ENCODE results near the gene MYO6. TPM values are rescaled to one million over a fixed set of nuclear protein-coding genes. Genes with fewer than 3 reads are reported as not detected.

MYO6 gene
- total RNA-seq, 1 donor from 2014 or later = 62.7 TPM

DNA sequence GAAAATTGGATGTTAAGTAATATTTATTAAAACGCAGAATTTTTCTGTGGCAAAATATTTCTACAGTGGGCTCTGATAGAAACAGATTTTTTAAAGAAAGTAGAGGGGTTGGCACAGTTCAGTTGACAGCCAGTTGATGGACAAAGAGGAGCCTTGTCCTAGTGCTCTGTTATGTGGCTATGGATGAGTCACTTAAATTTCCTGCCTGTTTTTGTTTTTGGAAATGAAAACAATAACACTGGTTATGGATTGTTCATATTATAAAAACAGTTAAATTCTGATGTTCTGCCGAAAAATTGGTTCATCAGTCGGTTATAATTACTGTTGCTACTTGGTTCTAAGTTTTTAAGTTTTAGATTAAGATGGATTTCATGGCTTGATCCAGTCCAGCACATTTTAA is 42.8 kb downstream of the MYO6 start:
- DNase-seq = no peak
- H3K27me3 ChIP-seq (ENCODE audit: low read depth) = no peaks in the 10 kb centered on the region
- H3K4me3 ChIP-seq = no peak overlapping the region
- ATAC-seq = no peak
- no peak for TF ChIP-seq CTCF (IDR thresholded peaks at IDR 0.05)
- intact Hi-C loops (cut with DNase I) = no loop called here
- H3K36me3 ChIP-seq = no peaks in the 10 kb centered on the region
- no peaks in the 10 kb centered on the region for H3K9me3 ChIP-seq
- H3K4me1 ChIP-seq = peaks cover 15% of the 10 kb centered on the region
- no peak overlapping the region for H3K27ac ChIP-seq

DNA sequence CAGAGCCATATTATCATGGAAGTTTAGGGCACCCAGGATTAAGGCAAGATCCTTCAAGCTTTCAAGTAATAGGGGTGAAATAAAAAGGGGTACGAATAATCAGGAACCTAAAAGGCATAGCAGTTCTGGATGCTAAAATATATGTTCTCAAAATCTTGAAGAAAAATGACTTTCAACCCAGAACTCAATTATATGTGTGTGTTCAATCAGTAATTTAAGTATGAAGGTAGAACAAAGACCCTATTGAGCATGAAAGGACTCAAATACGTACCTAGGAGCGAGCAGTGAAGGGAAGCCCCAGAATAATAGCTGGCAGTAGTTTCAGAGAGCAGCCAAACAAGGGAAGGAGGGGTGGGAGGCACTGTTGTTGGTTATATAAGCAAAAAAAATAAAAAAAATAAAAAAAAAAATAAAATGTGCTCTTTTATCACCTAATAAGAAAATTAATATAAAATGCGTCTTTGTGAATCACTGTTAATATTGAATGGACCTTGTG is 45.4 kb downstream of the MYO6 start:
- Histone ChIP-seq H3K36me3 (no peaks in the 10 kb centered on the region), H3K4me3 (no peak overlapping the region), H3K9me3 (no peaks in the 10 kb centered on the region), H3K27me3 (ENCODE audit: low read depth) (no peaks in the 10 kb centered on the region), H3K27ac (no peak overlapping the region), H3K4me1 (peaks cover 15% of the 10 kb centered on the region)
- ATAC-seq (no peak), DNase-seq (no peak)
- intact Hi-C loops (cut with DNase I) = no loop called here
- TF ChIP-seq CTCF (IDR thresholded peaks at IDR 0.05) = no peak

- Histone ChIP-seq H3K27ac (no peak overlapping the region), H3K9me3 (no peaks in the 10 kb centered on the region), H3K36me3 (no peaks in the 10 kb centered on the region), H3K4me1 (peaks cover 15% of the 10 kb centered on the region), H3K4me3 (no peak overlapping the region), H3K27me3 (ENCODE audit: low read depth) (no peaks in the 10 kb centered on the region)
- intact Hi-C loops (cut with DNase I) = no loop called here
- DNase-seq = no peak
- no peak for TF ChIP-seq CTCF (IDR thresholded peaks at IDR 0.05)
- ATAC-seq = no peak
Observed at GRCh38 chr6:75794954-75795739, 46.1 kb downstream of the MYO6 start.

DNA sequence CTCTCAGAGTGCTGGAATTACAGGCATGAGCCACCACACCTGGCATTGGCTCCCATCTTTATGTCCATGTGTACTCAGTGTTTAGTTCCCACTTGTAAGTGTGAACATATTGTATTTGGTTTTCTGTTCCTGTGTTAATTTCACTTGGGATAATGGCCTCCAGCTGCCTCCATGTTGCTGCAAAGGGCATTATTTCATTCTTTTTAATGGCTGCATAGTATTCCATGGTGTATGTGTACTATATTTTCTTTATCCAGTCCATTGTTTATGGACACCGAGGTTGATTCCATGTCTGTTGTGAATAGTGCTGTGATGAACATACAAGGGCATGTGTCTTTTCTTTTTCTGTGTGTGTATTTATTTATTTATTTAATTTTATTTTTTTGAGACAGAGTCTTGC is 47.7 kb downstream of the MYO6 start:
- Histone ChIP-seq H3K4me3 (no peak overlapping the region), H3K27ac (no peak overlapping the region), H3K9me3 (no peaks in the 10 kb centered on the region), H3K27me3 (ENCODE audit: low read depth) (no peaks in the 10 kb centered on the region), H3K36me3 (no peaks in the 10 kb centered on the region), H3K4me1 (peaks cover 12% of the 10 kb centered on the region)
- intact Hi-C loops (cut with DNase I) = no loop called here
- ATAC-seq (no peak), DNase-seq (no peak)
- TF ChIP-seq CTCF (IDR thresholded peaks at IDR 0.05) = no peak

DNA sequence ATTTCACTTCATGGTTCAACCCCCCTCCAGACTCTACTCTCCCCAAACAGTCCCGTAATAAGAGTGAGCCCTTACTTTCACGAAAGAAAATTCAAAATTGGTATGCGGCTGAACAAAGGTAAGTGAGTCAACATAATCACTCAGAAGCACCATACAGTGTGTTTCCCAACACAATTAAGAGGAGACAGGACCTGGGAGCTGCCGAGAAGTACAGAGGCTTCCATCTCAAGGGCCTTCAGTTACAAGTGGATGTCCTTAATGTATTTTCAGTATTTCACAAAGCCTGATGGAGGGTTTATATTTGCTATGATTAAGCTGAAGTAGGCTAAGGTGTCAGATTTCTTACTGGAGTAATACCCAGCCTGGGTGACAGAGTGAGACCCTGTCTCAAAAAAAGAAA is 51.1 kb downstream of the MYO6 start:
- DNase-seq (no peak), ATAC-seq (peak; percentile 89 to 91)
- intact Hi-C loops (cut with DNase I) = no loop called here
- no peak overlapping the region for H3K27ac ChIP-seq
- no peaks in the 10 kb centered on the region for H3K27me3 ChIP-seq (ENCODE audit: low read depth)
- H3K4me1 ChIP-seq = peaks cover 4% of the 10 kb centered on the region
- H3K36me3 ChIP-seq = no peaks in the 10 kb centered on the region
- TF ChIP-seq CTCF (IDR thresholded peaks at IDR 0.05) = no peak
- no peak overlapping the region for H3K4me3 ChIP-seq
- no peaks in the 10 kb centered on the region for H3K9me3 ChIP-seq
